HCT116 (cell line): ENCODE results near the gene KRT14. TPM values are rescaled to one million over a fixed set of nuclear protein-coding genes. Genes with fewer than 3 reads are reported as not detected.

Experiments
- ATAC-seq: fragments of 200-7000 bp; cut with Tn5 transposase; 2 replicates; pipeline ENCODE4 v1.9.1; 2020; ENCODE audit warnings: mild to moderate bottlenecking, moderate library complexity
- BruUV-seq: library from RNA; stranded (reverse); fragments of 400-500 nt; replicated peaks from 2 replicates; lab custom pipeline; 2021; lab: Mats Ljungman, UMichigan
- CTCF ChIA-PET: fragments of 300-600 bp; sonication (Branson Sonifier 250); formaldehyde crosslinking; loops from one replicate; lab custom pipeline; 2021; ENCODE audit warnings: antibody characterized with exemption; lab: Charles Lee
- POLR2A ChIA-PET: fragments of 300-600, 350-600 bp; sonication (Branson Sonifier 250); formaldehyde crosslinking; loops from one replicate; lab custom pipeline; 2021; ENCODE audit warnings: antibody characterized with exemption; lab: Charles Lee
- RAD21 ChIA-PET, 2 experiments: fragments of 300-600 bp; sonication (Branson Sonifier 250); formaldehyde crosslinking; loops; one replicate each; lab custom pipeline; 2023; ENCODE audit warnings: low total read pairs in 2 of 2; ENCODE audit not compliant: uncharacterized antibody in 2 of 2, unreplicated experiment in 2 of 2, low non-redundant PET in 1 of 2; lab: Charles Lee
- DNase-seq: peaks from one replicate; pipeline ENCODE4 v3.0.0-alpha.2; 2010; ENCODE audit warnings: low read depth, low spot score
- H2AFZ ChIP-seq: fragments of 200-600 bp; shearing (Covaris generic), sonication (generic); 2 replicates; pipeline ENCODE4 v1.6.1; 2017; ENCODE audit warnings: low read depth, mixed run types, mixed read lengths, antibody characterized with exemption, low read length; ENCODE audit not compliant: poor library complexity, severe bottlenecking
- H3K27ac ChIP-seq: 2 replicates; pipeline ENCODE4 v1.5.1; 2012; ENCODE audit warnings: low read depth, low read length
- H3K27me3 ChIP-seq: fragments of 200-600 bp; sonication (generic); 2 replicates; pipeline ENCODE4 v1.6.1; 2016; ENCODE audit warnings: mixed run types, low read length, mixed read lengths; ENCODE audit not compliant: insufficient read depth
- H3K36me3 ChIP-seq, 2 experiments: fragments of 200-500 bp in 1 of 2; fragments of 200-600 bp in 1 of 2; sonication (Bioruptor generic) in 1 of 2; sonication (generic) in 1 of 2; 2 replicates each; pipeline versions ENCODE4 v1.5.1 to v1.6.1; 2014 to 2016; ENCODE audit warnings: low read length in 2 of 2, inconsistent platforms in 1 of 2, mixed read lengths in 1 of 2, mixed run types in 1 of 2; ENCODE audit not compliant: insufficient read depth in 2 of 2, control insufficient read depth in 1 of 2
- H3K4me1 ChIP-seq, 2 experiments: fragments of 200-600 bp in 1 of 2; sonication (generic) in 1 of 2; 2 replicates each; pipeline versions ENCODE4 v1.5.1 to v1.6.1; 2012 to 2017; ENCODE audit warnings: low read length in 2 of 2, inconsistent platforms in 1 of 2, mild to moderate bottlenecking in 1 of 2, mixed read lengths in 1 of 2, mixed run types in 1 of 2, moderate library complexity in 1 of 2; ENCODE audit not compliant: insufficient read depth in 2 of 2, control insufficient read depth in 1 of 2
- H3K4me2 ChIP-seq: fragments of 200-600 bp; sonication (generic); 2 replicates; pipeline ENCODE4 v1.6.1; 2017; ENCODE audit warnings: mixed run types, low read length, mixed read lengths
- H3K4me3 ChIP-seq, 2 experiments: fragments of 200-600 bp in 1 of 2; sonication (generic) in 1 of 2; replicated peaks in 1 of 2; 2 replicates each; pipeline ENCODE4 v1.5.1; 2011 to 2016; ENCODE audit warnings: low read length in 2 of 2, control low read depth in 1 of 2, low read depth in 1 of 2, mild to moderate bottlenecking in 1 of 2, mixed read lengths in 1 of 2, mixed run types in 1 of 2
- H3K79me2 ChIP-seq: fragments of 200-600 bp; sonication (generic); 2 replicates; pipeline ENCODE4 v1.6.1; 2017; ENCODE audit warnings: mild to moderate bottlenecking, mixed run types, low read length, moderate library complexity, mixed read lengths; ENCODE audit not compliant: insufficient read depth
- H3K9ac ChIP-seq: fragments of 200-600 bp; sonication (generic); 2 replicates; pipeline ENCODE4 v1.6.1; 2016; ENCODE audit warnings: low read length, mixed read lengths
- H3K9me2 ChIP-seq: fragments of 200-600 bp; sonication (generic), shearing (Covaris generic); 2 replicates; pipeline ENCODE4 v1.6.1; 2017; ENCODE audit warnings: mixed run types, mild to moderate bottlenecking, moderate library complexity; ENCODE audit not compliant: insufficient read depth
- H3K9me3 ChIP-seq, 2 experiments: fragments of 200-500 bp in 1 of 2; fragments of 200-600 bp in 1 of 2; sonication (Bioruptor generic) in 1 of 2; sonication (generic) in 1 of 2; 2 replicates each; pipeline ENCODE4 v1.6.1; 2014 to 2017; ENCODE audit warnings: low read length in 2 of 2, mixed read lengths in 2 of 2, inconsistent platforms in 1 of 2, low read depth in 1 of 2, mild to moderate bottlenecking in 1 of 2, mixed run types in 1 of 2, moderate library complexity in 1 of 2; ENCODE audit not compliant: control insufficient read depth in 1 of 2, insufficient read depth in 1 of 2
- H4K20me1 ChIP-seq: fragments of 200-600 bp; sonication (generic), shearing (Covaris generic); 2 replicates; pipeline ENCODE4 v1.6.1; 2017; ENCODE audit warnings: mixed run types, mild to moderate bottlenecking, moderate library complexity; ENCODE audit not compliant: insufficient read depth
- CBX3 ChIP-seq: IDR thresholded peaks from 2 replicates; pipeline ENCODE4 v1.6.1; 2012; ENCODE audit warnings: low read depth
- CEBPB ChIP-seq: IDR thresholded peaks from 2 replicates; pipeline ENCODE4 v1.6.1; 2012; ENCODE audit warnings: low read depth
- EGR1 ChIP-seq: IDR thresholded peaks from 2 replicates; pipeline ENCODE4 v1.6.1; 2012; ENCODE audit warnings: low read depth
- ELF1 ChIP-seq: IDR thresholded peaks from 2 replicates; pipeline ENCODE4 v1.6.1; 2012; ENCODE audit warnings: low read depth, borderline replicate concordance
- EZH2 ChIP-seq: fragments of 200-600 bp; sonication (generic); IDR thresholded peaks from 2 replicates; pipeline ENCODE4 v1.6.1; 2017; ENCODE audit warnings: antibody characterized with exemption, mixed run types
- EZH2phosphoT487 ChIP-seq: fragments of 200-600 bp; IDR thresholded peaks from 2 replicates; pipeline ENCODE4 v1.6.1; 2018; ENCODE audit warnings: antibody characterized with exemption, borderline replicate concordance
- FOSL1 ChIP-seq: IDR thresholded peaks from 2 replicates; pipeline ENCODE4 v1.6.1; 2012; ENCODE audit warnings: low read depth
- JUND ChIP-seq: IDR thresholded peaks from 2 replicates; pipeline ENCODE4 v1.6.1; 2012
- POLR2A ChIP-seq: IDR thresholded peaks from 2 replicates; pipeline ENCODE4 v1.7.0; 2011; ENCODE audit warnings: borderline replicate concordance; ENCODE audit not compliant: insufficient read depth, insufficient read length; ENCODE audit errors: extremely low read depth
- POLR2AphosphoS5 ChIP-seq: IDR thresholded peaks from 2 replicates; pipeline ENCODE4 v1.6.1; 2011; ENCODE audit warnings: mild to moderate bottlenecking, low read depth, low read length, moderate library complexity
- RAD21 ChIP-seq: IDR thresholded peaks from 2 replicates; pipeline ENCODE4 v1.6.1; 2012; ENCODE audit warnings: low read depth, mild to moderate bottlenecking
- SIN3A ChIP-seq: IDR thresholded peaks from 2 replicates; pipeline ENCODE4 v1.6.1; 2012; ENCODE audit warnings: low read depth
- SP1 ChIP-seq: IDR thresholded peaks from 2 replicates; pipeline ENCODE4 v1.6.1; 2012; ENCODE audit warnings: low read depth
- ZFX ChIP-seq: fragments of 450-650 bp; IDR thresholded peaks from 2 replicates; pipeline ENCODE4 v1.6.1; 2017
- ZNF274 ChIP-seq: fragments of 200-500 bp; sonication (Bioruptor generic); IDR thresholded peaks from 2 replicates; pipeline ENCODE4 v1.6.1; 2014; ENCODE audit warnings: mild to moderate bottlenecking, low read depth, low read length, inconsistent platforms
- intact Hi-C: fragments of 100-400 bp; cut with micrococcal nuclease; formaldehyde crosslinking; loops from 2 replicates; pipeline ENCODE4 v1.10.0; 2022
- total RNA-seq: library from RNA; stranded (reverse); gene quantifications from one replicate; pipeline ENCODE4 v1.2.1, GENCODE V29; 2021; ENCODE audit not compliant: unreplicated experiment
- TF ChIP-seq, protein P1 (sequence below): IDR thresholded peaks from 2 replicates; pipeline ENCODE4 v1.6.1; 2012
- TF ChIP-seq, protein P2 (sequence below): IDR thresholded peaks from 2 replicates; pipeline ENCODE4 v1.6.1; 2012; ENCODE audit warnings: low read depth
- TF ChIP-seq, protein P3 (sequence below): IDR thresholded peaks from 2 replicates; pipeline ENCODE4 v1.6.1; 2012
- TF ChIP-seq, protein P4 (sequence below): IDR thresholded peaks from 2 replicates; pipeline ENCODE4 v1.6.1; 2011; ENCODE audit warnings: mild to moderate bottlenecking, low read length, moderate library complexity; ENCODE audit not compliant: insufficient replicate concordance; ENCODE audit errors: extremely low read depth
- TF ChIP-seq, protein P5 (sequence below), 3 experiments: fragments of 200-600 bp in 1 of 3; sonication (generic) in 1 of 3; IDR thresholded peaks in 2 of 3; conservative IDR thresholded peaks in 1 of 3; 2 replicates each; pipeline ENCODE4 v1.5.1; 2012 to 2017; ENCODE audit warnings: low read depth in 2 of 3, low read length in 2 of 3, antibody characterized with exemption in 1 of 3, borderline replicate concordance in 1 of 3, control low read depth in 1 of 3, mild to moderate bottlenecking in 1 of 3, mixed read lengths in 1 of 3, mixed run types in 1 of 3, moderate library complexity in 1 of 3; ENCODE audit not compliant: insufficient read depth in 1 of 3

KRT14 gene
- total RNA-seq, 1 experiment from 2014 or later: not detected

DNA sequence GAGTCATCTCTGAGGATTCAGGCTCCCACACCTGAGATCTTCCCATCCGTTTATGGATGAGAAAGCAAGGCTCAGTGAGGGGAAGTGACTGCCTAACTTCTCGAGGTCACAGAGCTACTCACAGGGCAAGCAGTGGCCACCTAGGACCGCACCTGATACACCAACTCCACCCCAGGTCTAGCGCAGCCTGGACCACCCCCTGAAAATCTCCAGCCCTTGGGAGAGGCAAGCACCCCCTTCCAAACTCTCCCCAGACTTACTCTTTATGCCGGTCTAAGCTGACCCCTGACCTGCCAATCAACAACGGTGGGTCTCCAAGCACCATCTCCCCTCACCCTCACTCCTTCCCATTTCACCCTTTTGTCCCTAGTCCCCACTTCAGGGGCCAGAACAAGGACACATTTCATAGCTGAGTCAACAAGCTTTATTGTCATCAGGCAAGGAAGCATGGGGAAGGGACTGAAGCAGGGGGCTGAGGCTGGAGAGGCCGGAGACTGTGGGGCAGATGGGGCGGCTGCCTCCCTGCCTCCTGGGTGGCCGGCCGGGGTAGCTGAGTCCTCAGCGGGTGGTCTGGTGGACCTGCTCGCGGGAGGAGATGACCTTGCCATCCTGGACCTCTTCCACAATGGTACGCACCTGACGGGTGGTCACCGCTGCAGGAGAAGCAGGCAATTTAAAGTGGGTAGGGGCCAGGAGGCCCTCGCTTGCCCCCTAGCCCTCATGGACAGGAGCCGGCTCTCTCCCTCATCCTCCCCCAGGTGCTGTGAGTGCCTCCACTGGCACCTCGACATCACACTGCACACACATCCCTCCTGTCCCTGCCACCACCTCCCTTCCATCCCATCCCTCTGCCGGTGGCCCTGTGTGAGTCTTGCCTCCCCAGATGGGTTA, 32.6 kb upstream of the KRT14 start:
- RAD21 ChIA-PET: no interaction called here
- no TSS peak for BruUV-seq
- ATAC-seq: no peak
- H3K36me3 ChIP-seq: no peaks in the 10 kb centered on the region
- H3K4me2 ChIP-seq: 0 out of 2 replicates have a peak overlapping the region, but pooled peaks have one; percentile 17
- peaks cover 0 to 13% of the 10 kb centered on the region in 2 experiments; a peak in 3 of 4 replicates for H3K4me1 ChIP-seq
- H3K9me3 ChIP-seq: no peaks in the 10 kb centered on the region
- CTCF ChIA-PET: no interaction called here
- H3K4me3 ChIP-seq: no peak overlapping the region
- H3K9me2 ChIP-seq: no peaks in the 10 kb centered on the region
- H2AFZ ChIP-seq: no peak overlapping the region
- no peak overlapping the region for H3K9ac ChIP-seq
- no peaks in the 10 kb centered on the region for H4K20me1 ChIP-seq
- H3K79me2 ChIP-seq: no peaks in the 10 kb centered on the region
- no peak overlapping the region for H3K27ac ChIP-seq
- intact Hi-C loops: no loop called here
- H3K27me3 ChIP-seq: no peaks in the 10 kb centered on the region
- no peak for DNase-seq
- TF ChIP-seq EGR1 (no peak), ZFX (no peak), FOSL1 (no peak), POLR2A (no peak), POLR2AphosphoS5 (no peak), SIN3A (no peak), EZH2 (no peak), EZH2phosphoT487 (no peak), CEBPB (no peak), JUND (no peak), CBX3 (no peak), ZNF274 (no peak), SP1 (no peak), RAD21 (no peak), ELF1 (no peak)
- TF ChIP-seq, protein P1, sequence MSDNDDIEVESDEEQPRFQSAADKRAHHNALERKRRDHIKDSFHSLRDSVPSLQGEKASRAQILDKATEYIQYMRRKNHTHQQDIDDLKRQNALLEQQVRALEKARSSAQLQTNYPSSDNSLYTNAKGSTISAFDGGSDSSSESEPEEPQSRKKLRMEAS: no peak
- TF ChIP-seq, protein P2, sequence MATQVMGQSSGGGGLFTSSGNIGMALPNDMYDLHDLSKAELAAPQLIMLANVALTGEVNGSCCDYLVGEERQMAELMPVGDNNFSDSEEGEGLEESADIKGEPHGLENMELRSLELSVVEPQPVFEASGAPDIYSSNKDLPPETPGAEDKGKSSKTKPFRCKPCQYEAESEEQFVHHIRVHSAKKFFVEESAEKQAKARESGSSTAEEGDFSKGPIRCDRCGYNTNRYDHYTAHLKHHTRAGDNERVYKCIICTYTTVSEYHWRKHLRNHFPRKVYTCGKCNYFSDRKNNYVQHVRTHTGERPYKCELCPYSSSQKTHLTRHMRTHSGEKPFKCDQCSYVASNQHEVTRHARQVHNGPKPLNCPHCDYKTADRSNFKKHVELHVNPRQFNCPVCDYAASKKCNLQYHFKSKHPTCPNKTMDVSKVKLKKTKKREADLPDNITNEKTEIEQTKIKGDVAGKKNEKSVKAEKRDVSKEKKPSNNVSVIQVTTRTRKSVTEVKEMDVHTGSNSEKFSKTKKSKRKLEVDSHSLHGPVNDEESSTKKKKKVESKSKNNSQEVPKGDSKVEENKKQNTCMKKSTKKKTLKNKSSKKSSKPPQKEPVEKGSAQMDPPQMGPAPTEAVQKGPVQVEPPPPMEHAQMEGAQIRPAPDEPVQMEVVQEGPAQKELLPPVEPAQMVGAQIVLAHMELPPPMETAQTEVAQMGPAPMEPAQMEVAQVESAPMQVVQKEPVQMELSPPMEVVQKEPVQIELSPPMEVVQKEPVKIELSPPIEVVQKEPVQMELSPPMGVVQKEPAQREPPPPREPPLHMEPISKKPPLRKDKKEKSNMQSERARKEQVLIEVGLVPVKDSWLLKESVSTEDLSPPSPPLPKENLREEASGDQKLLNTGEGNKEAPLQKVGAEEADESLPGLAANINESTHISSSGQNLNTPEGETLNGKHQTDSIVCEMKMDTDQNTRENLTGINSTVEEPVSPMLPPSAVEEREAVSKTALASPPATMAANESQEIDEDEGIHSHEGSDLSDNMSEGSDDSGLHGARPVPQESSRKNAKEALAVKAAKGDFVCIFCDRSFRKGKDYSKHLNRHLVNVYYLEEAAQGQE: no peak
- TF ChIP-seq, protein P3, sequence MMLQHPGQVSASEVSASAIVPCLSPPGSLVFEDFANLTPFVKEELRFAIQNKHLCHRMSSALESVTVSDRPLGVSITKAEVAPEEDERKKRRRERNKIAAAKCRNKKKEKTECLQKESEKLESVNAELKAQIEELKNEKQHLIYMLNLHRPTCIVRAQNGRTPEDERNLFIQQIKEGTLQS: no peak
- TF ChIP-seq, protein P4, sequence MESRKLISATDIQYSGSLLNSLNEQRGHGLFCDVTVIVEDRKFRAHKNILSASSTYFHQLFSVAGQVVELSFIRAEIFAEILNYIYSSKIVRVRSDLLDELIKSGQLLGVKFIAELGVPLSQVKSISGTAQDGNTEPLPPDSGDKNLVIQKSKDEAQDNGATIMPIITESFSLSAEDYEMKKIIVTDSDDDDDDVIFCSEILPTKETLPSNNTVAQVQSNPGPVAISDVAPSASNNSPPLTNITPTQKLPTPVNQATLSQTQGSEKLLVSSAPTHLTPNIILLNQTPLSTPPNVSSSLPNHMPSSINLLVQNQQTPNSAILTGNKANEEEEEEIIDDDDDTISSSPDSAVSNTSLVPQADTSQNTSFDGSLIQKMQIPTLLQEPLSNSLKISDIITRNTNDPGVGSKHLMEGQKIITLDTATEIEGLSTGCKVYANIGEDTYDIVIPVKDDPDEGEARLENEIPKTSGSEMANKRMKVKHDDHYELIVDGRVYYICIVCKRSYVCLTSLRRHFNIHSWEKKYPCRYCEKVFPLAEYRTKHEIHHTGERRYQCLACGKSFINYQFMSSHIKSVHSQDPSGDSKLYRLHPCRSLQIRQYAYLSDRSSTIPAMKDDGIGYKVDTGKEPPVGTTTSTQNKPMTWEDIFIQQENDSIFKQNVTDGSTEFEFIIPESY: no peak
- TF ChIP-seq, protein P5, sequence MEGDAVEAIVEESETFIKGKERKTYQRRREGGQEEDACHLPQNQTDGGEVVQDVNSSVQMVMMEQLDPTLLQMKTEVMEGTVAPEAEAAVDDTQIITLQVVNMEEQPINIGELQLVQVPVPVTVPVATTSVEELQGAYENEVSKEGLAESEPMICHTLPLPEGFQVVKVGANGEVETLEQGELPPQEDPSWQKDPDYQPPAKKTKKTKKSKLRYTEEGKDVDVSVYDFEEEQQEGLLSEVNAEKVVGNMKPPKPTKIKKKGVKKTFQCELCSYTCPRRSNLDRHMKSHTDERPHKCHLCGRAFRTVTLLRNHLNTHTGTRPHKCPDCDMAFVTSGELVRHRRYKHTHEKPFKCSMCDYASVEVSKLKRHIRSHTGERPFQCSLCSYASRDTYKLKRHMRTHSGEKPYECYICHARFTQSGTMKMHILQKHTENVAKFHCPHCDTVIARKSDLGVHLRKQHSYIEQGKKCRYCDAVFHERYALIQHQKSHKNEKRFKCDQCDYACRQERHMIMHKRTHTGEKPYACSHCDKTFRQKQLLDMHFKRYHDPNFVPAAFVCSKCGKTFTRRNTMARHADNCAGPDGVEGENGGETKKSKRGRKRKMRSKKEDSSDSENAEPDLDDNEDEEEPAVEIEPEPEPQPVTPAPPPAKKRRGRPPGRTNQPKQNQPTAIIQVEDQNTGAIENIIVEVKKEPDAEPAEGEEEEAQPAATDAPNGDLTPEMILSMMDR (IDR thresholded peaks at IDR 0.05 in 2 of 3, conservative IDR thresholded peaks at IDR 0.05 in 1 of 3; ENCODE audit: borderline replicate concordance in 1 of 3, insufficient read depth in 1 of 3, low read depth in 2 of 3, low read length in 2 of 3): no peak
- POLR2A ChIA-PET: no interaction called here
